ENCODE results near the gene PPM1F.
A peak's percentile ranks its signal among the peaks of the same experiment; 100 is the strongest.
"Not testable (repeated sequence)": the region's sequence is repeated elsewhere in the genome, so short reads cannot be mapped to it uniquely, and the experiment has no call there.

The PPM1F gene

DNA sequence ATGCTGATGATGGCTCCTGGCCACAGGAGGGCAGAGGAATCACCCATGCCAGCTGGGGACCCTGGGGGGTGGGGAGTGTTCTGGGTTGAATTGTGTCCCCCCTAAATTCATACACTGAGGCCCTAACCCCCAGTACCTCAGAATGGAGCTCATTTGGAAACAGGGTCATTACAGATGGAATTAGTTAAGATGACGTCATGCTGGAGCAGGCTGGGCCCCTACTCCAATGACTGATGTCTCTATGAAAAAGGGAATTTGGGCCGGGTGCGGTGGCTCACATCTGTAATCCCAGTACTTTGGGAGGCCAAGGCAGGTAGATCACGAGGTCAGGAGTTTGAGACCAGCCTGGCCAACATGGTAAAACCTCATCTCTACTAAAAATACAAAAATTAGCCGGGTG is 12.7 kb downstream of the PPM1F start:
- not testable (repeated sequence) for DNase-seq

GRCh38 chr22:21939461-21939913 is 13.2 kb downstream of the PPM1F start:
- peak; percentile 65 for DNase-seq

GRCh38 chr22:21938906-21939305 is 13.7 kb downstream of the PPM1F start:
- no peak for DNase-seq

DNA sequence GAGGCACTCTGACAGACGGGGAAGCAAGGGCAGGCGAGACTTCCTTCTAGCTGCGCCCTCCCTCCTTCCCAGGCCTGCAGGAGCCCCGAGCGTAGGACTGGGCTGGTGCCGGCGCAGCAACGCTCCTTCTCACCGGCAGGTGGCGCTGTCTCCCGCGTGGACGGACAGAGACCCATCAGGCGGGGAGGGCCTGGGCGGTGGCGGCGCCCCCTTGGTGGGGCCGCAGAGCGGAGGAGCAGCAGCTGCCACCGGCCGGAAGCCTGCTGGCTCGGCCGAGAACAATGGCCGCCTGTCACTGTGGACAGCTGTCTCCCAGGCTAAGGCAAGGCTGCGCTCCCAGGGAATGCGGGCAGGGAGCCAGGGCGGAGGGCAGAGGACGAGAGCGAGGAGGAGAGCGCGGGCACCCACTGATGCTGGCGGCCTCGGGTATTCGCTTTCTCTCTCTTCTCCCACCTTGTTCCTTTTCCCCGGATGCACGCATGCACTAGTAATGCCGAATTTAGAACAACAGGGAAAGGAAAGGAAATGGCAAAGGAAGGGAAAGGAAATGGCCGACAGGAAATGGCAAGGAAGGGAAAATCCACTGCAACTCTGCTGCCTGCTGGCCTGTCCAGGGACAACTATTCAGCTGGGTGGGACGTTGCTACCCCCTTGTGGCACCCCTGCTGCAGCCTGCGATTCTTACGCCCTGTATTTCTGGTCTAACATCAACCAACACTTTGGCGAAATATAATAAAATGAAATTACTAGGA is 14.4 kb downstream of the PPM1F start:
- peak; percentile 99 for DNase-seq

GRCh38 chr22:21937821-21938070 is 14.9 kb downstream of the PPM1F start:
- no peak for DNase-seq

GRCh38 chr22:21937041-21937820 is 15.4 kb downstream of the PPM1F start:
- no peak for DNase-seq

DNA sequence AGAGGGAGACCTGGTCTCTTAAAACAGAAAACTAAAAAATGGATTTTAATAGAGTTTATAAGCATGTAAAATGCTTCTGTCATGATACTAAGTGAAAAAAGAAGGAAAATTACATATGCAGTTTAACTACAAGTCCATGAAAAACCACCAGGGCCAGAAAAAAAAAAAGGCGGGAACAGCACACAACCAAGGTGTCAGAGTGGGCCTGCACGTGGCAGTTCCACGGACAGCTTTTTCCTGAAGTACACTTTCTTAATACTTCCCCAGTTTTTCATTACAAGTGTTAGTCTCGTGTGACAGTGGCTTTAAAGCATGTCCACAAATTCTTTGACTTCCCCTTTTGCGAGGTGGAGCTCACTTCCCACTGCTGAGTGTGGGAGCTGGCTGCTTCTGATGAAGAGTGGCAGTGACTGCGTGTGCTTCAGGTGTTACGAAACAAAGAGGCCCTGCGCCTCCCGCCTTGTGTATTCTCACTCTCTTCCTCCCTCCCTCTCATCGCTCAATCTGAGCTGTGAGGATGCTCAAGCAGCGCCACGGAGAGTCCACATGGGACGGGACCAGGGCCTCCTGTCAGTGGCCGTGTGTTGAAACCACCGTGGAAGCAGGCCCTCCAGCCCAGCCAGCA is 16.4 kb downstream of the PPM1F start:
- no peak for DNase-seq

- DNase-seq = no peak
These were observed 18.7 kb downstream of the PPM1F start for GRCh38 chr22:21933910-21934309.

- no peak for DNase-seq
These were observed 19.2 kb downstream of the PPM1F start for GRCh38 chr22:21933413-21933812.

GRCh38 chr22:21932347-21932746 is 20.3 kb downstream of the PPM1F start:
- no peak for DNase-seq

DNA sequence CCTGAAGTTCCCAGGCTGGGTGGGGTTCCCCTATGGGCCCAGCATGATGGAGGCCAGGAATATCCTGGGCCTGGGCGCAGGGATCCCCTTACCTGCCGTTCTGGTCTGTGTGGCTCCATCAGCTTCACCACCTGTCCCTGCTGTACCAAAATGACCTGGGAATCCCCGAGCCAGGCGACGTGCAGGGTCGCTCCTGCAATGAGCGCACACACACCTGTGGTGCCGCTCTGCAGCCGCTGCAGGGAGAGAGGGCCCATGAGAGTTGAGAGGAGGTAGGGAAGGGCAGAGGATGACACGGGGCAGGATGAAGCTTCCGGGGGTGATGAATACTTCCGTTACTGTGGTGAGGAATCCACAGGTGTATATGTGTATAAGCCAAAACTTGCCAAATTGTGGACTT is 21.6 kb downstream of the PPM1F start:
- DNase-seq = no peak

DNA sequence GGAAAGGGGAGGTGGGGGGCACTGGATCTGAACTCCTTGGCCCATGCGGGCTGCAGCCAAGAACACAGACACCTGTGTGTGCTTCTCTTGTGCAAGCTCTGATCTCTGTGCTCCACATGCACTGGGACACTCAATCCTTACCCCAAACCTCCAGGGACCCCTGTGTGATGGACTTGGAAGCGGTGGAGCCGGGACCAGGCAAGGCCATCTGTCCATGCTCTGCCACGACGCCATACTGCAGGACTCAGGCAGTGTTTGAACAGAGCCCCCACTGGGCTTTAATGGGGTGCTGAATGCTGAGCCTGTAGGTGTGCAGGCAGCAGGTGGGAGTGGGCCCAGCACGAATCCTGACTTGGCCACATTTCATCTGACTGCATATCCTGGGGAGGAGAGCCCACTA is 23.4 kb downstream of the PPM1F start:
- DNase-seq = no peak

- DNase-seq = no peak
These were observed 24.6 kb downstream of the PPM1F start for GRCh38 chr22:21928048-21928447.

GRCh38 chr22:21927174-21927823 is 25.3 kb downstream of the PPM1F start:
- DNase-seq = no peak

DNA sequence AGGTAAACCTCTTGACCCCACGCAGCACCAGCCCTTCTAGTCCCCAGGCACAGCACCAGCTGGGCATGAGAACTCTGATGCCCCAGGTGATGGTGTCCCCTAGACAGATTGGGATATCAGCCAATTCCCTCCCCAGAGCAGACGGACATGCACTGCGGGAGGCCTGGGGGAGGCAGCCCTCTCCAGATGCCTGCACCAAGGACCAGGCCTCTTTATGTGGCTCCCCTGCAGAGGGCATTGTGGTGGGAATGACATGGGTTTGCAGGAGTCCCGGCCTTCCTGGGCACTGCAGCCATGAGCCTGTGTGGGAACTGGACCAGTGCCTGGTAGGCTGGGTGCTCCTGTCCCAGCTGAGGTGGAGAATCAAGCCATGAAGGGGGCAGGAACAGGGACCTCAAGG is 25.9 kb downstream of the PPM1F start:
- no peak for DNase-seq

GRCh38 chr22:21923163-21923561 is 29.5 kb downstream of the PPM1F start:
- DNase-seq = no peak

- DNase-seq = no peak
These were observed 30.1 kb downstream of the PPM1F start for GRCh38 chr22:21922370-21923162.

GRCh38 chr22:21921729-21922128 is 30.9 kb downstream of the PPM1F start:
- DNase-seq = no peak

DNA sequence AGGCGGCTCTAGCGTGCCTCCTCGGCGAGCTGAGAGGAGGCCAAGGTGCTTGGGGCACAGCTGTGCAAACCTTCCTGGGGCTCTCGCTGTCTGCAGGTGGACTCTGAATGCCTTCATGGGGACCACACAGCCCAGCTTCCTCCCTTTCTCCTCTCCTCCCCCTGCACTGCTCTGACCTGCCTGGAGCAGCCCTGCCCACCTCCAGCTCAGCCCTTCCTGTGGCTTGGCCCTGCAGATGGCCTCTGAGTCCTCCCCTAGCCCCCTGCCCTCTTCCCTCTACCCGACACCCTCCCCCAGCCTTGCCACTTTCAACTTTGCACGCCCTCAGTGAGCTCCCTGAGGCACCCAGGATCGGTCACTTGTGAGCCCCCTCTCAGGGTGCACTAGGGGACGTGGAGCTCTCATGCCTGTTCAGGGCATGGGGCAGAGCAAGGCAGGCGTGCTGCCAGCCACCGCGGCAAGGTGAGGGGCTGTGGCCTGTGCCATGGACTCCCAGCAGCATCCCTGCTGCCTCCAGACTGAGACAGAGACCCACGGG is 31.4 kb downstream of the PPM1F start:
- DNase-seq = no peak

- no peak for DNase-seq
These were observed 32.1 kb downstream of the PPM1F start for GRCh38 chr22:21920341-21921183.

GRCh38 chr22:21919526-21920307 is 32.9 kb downstream of the PPM1F start:
- DNase-seq = no peak

Measured in eye (tissue), 1 donor.